PC-9 (cell line): ENCODE results near the gene CLASRP. TPM values are rescaled to one million over a fixed set of nuclear protein-coding genes. Genes with fewer than 3 reads are reported as not detected.

Experiments used
- BruUV-seq: library from RNA; stranded (reverse); fragments of 400-500 nt; replicated peaks from 2 replicates; lab custom pipeline; 2021; lab: Mats Ljungman, UMichigan
- CTCF ChIA-PET: fragments of 300-600 bp; sonication (Branson Sonifier 250); formaldehyde crosslinking; loops from one replicate; lab custom pipeline; 2022; ENCODE audit warnings: antibody characterized with exemption; lab: Charles Lee
- POLR2A ChIA-PET: fragments of 300-600 bp; sonication (Branson Sonifier 250); formaldehyde crosslinking; loops from one replicate; lab custom pipeline; 2022; ENCODE audit warnings: antibody characterized with exemption; ENCODE audit not compliant: unreplicated experiment; lab: Charles Lee
- DNase-seq, 2 experiments: peaks; one replicate each; pipeline versions ENCODE4 v3.0.0 to v3.0.0-alpha.2; 2015 to 2022; ENCODE audit warnings: mixed read lengths in 1 of 2
- H2AFZ ChIP-seq: fragments of 200-600 bp; sonication (generic); 2 replicates; pipeline ENCODE4 v1.8.1; 2017; ENCODE audit warnings: antibody characterized with exemption
- H3F3A ChIP-seq: fragments of 200-600 bp; sonication (generic); 2 replicates; pipeline ENCODE4 v1.8.1; 2017; ENCODE audit warnings: antibody characterized with exemption, mild to moderate bottlenecking, low read depth; ENCODE audit not compliant: insufficient read depth
- H3K27ac ChIP-seq: fragments of 200-600 bp; sonication (generic); 2 replicates; pipeline ENCODE4 v1.6.1; 2016; ENCODE audit warnings: mixed run types
- H3K27me3 ChIP-seq: fragments of 200-600 bp; sonication (generic); 2 replicates; pipeline ENCODE4 v1.6.1; 2016; ENCODE audit warnings: low read depth, mixed run types; ENCODE audit not compliant: insufficient read depth
- H3K36me3 ChIP-seq: fragments of 200-600 bp; sonication (generic); 2 replicates; pipeline ENCODE4 v1.6.1; 2016; ENCODE audit warnings: low read depth, mixed run types
- H3K4me1 ChIP-seq: fragments of 200-600 bp; sonication (generic); replicated peaks from 2 replicates; pipeline ENCODE4 v1.6.1; 2016; ENCODE audit warnings: mixed run types; ENCODE audit not compliant: insufficient read depth
- H3K4me2 ChIP-seq: fragments of 200-600 bp; sonication (generic); 2 replicates; pipeline ENCODE4 v1.6.1; 2017; ENCODE audit warnings: mixed run types
- H3K4me3 ChIP-seq: fragments of 200-600 bp; sonication (generic); 2 replicates; pipeline ENCODE4 v1.6.1; 2016; ENCODE audit warnings: mixed run types
- H3K79me2 ChIP-seq: fragments of 200-600 bp; sonication (generic); 2 replicates; pipeline ENCODE4 v1.6.1; 2017; ENCODE audit warnings: low read depth, mixed run types
- H3K9me2 ChIP-seq: fragments of 200-600 bp; sonication (generic); 2 replicates; pipeline ENCODE4 v1.8.1; 2017; ENCODE audit warnings: mild to moderate bottlenecking; ENCODE audit not compliant: insufficient read depth
- H3K9me3 ChIP-seq: fragments of 200-600 bp; sonication (generic); 2 replicates; pipeline ENCODE4 v1.8.1; 2016; ENCODE audit warnings: low read depth; ENCODE audit not compliant: insufficient read depth
- H4K20me1 ChIP-seq: fragments of 200-600 bp; sonication (generic); 2 replicates; pipeline ENCODE4 v1.8.1; 2017; ENCODE audit not compliant: insufficient read depth
- EZH2 ChIP-seq: fragments of 200-600 bp; sonication (generic); IDR thresholded peaks from 2 replicates; pipeline ENCODE4 v1.8.0; 2017; ENCODE audit warnings: antibody characterized with exemption, low read depth
- intact Hi-C: fragments of 100-400 bp; cut with micrococcal nuclease; formaldehyde crosslinking; loops from one replicate; pipeline ENCODE4 v1.10.0; 2022; ENCODE audit not compliant: unreplicated experiment
- total RNA-seq: library from RNA; stranded (reverse); gene quantifications from 2 replicates; pipeline ENCODE4 v1.2.3, GENCODE V29; 2021
- TF ChIP-seq, protein P1 (sequence below): fragments of 200-600 bp; sonication (generic); conservative IDR thresholded peaks from 2 replicates; pipeline ENCODE4 v1.6.1; 2017; ENCODE audit warnings: mixed run types, antibody characterized with exemption, mild to moderate bottlenecking, moderate library complexity

The CLASRP gene
- total RNA-seq, 1 experiment from 2014 or later: 76.8 TPM

- H3K36me3 ChIP-seq: no peaks in the 10 kb centered on the region
- H4K20me1 ChIP-seq: peaks cover 82% of the 10 kb centered on the region
- ChIA-PET CTCF (interaction anchor here (0.6 to 1.5 kb wide), 4 partner anchors 8 to 289 kb away, joined by 3 to 5 read pairs (median 3); partner anchors contain the start of gene BCAM), POLR2A (interaction anchor here (0.5 to 0.8 kb wide), 3 partner anchors 33 to 183 kb away, joined by 3 to 30 read pairs (median 9); partner anchors contain the start of gene TRAPPC6A)
- BruUV-seq: no TSS peak
- H3K9me3 ChIP-seq: no peaks in the 10 kb centered on the region
- H3K79me2 ChIP-seq: peaks cover 98% of the 10 kb centered on the region
- peak; percentile 54 to 69 for DNase-seq
- no peak overlapping the region for H2AFZ ChIP-seq
- no peak for TF ChIP-seq EZH2
- no peak overlapping the region for H3K27ac ChIP-seq
- no peaks in the 10 kb centered on the region for H3K9me2 ChIP-seq
- intact Hi-C loops: loop anchor here (10.0 kb wide), 2 partner anchors 147 to 307 kb away; partner anchors contain the start of genes EXOC3L2, POLR1G and PPP1R13L
- H3K4me1 ChIP-seq: peaks cover 25% of the 10 kb centered on the region
- H3K4me2 ChIP-seq: peak overlapping the region; percentile 39
- H3F3A ChIP-seq: no peaks in the 10 kb centered on the region
- H3K4me3 ChIP-seq: no peak overlapping the region
- no peaks in the 10 kb centered on the region for H3K27me3 ChIP-seq
These were observed 59.1 kb downstream of the CLASRP start for GRCh38 chr19:45097776-45098520.

GRCh38 chr19:45098521-45099466 is 59.9 kb downstream of the CLASRP start:
- Histone ChIP-seq H3F3A (no peaks in the 10 kb centered on the region), H3K36me3 (no peaks in the 10 kb centered on the region), H3K4me3 (no peak overlapping the region), H2AFZ (no peak overlapping the region), H3K4me1 (peaks cover 25% of the 10 kb centered on the region), H3K27ac (no peak overlapping the region), H4K20me1 (peaks cover 91% of the 10 kb centered on the region), H3K4me2 (peak overlapping the region; percentile 39), H3K27me3 (no peaks in the 10 kb centered on the region), H3K79me2 (peaks cover 96% of the 10 kb centered on the region), H3K9me2 (no peaks in the 10 kb centered on the region), H3K9me3 (no peaks in the 10 kb centered on the region)
- no peak for DNase-seq
- intact Hi-C loops: loop anchor here (10.0 kb wide), 2 partner anchors 146 to 306 kb away; partner anchors contain the start of genes EXOC3L2, POLR1G and PPP1R13L
- ChIA-PET CTCF (interaction anchor here (0.6 to 1.5 kb wide), 3 partner anchors 24 to 290 kb away, joined by 3 to 5 read pairs (median 3); partner anchors contain the start of gene BCAM), POLR2A (interaction anchor here (0.5 to 0.8 kb wide), 3 partner anchors 32 to 183 kb away, joined by 3 to 30 read pairs (median 9); partner anchors contain the start of gene TRAPPC6A)
- TF ChIP-seq, protein P1, sequence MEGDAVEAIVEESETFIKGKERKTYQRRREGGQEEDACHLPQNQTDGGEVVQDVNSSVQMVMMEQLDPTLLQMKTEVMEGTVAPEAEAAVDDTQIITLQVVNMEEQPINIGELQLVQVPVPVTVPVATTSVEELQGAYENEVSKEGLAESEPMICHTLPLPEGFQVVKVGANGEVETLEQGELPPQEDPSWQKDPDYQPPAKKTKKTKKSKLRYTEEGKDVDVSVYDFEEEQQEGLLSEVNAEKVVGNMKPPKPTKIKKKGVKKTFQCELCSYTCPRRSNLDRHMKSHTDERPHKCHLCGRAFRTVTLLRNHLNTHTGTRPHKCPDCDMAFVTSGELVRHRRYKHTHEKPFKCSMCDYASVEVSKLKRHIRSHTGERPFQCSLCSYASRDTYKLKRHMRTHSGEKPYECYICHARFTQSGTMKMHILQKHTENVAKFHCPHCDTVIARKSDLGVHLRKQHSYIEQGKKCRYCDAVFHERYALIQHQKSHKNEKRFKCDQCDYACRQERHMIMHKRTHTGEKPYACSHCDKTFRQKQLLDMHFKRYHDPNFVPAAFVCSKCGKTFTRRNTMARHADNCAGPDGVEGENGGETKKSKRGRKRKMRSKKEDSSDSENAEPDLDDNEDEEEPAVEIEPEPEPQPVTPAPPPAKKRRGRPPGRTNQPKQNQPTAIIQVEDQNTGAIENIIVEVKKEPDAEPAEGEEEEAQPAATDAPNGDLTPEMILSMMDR: no peak
- TF ChIP-seq EZH2: no peak
- BruUV-seq: no TSS peak

- Histone ChIP-seq H2AFZ (no peak overlapping the region), H3K4me3 (no peak overlapping the region), H3K27me3 (no peaks in the 10 kb centered on the region), H3K9me3 (no peaks in the 10 kb centered on the region), H3K79me2 (peaks cover 95% of the 10 kb centered on the region), H3K4me1 (peaks cover 17% of the 10 kb centered on the region), H3K9me2 (no peaks in the 10 kb centered on the region), H3K4me2 (no peak overlapping the region), H3F3A (no peaks in the 10 kb centered on the region), H3K27ac (no peak overlapping the region), H4K20me1 (peaks cover 93% of the 10 kb centered on the region), H3K36me3 (no peaks in the 10 kb centered on the region)
- POLR2A ChIA-PET: no interaction called here
- BruUV-seq: no TSS peak
- DNase-seq: no peak
- TF ChIP-seq EZH2: no peak
- TF ChIP-seq, protein P1: no peak
- CTCF ChIA-PET: interaction anchor here (1.5 kb wide), 1 partner anchor 24 kb away, joined by 3 read pairs; no protein-coding TSS in a partner anchor
- intact Hi-C loops: loop anchor here (10.0 kb wide), 2 partner anchors 145 to 305 kb away; partner anchors contain the start of genes EXOC3L2, POLR1G and PPP1R13L
These were observed 60.8 kb downstream of the CLASRP start for GRCh38 chr19:45099467-45100191.
